GM18870 (cell line): ENCODE results near the gene LARGE1.

ENCODE experiments used
- ATAC-seq: cut with Tn5 transposase; IDR thresholded peaks from one replicate; pipeline ENCODE4 v1.9.1; 2021; ENCODE audit warnings: moderate library complexity; ENCODE audit not compliant: unreplicated experiment

Gene LARGE1

GRCh38 chr22:33914699-33915098 is 5.6 kb downstream of the LARGE1 start:
- ATAC-seq: no peak

GRCh38 chr22:33914131-33914530 is 6.1 kb downstream of the LARGE1 start:
- no peak for ATAC-seq

- no peak for ATAC-seq
Measured at GRCh38 chr22:33913188-33913587, 7.1 kb downstream of the LARGE1 start.

GRCh38 chr22:33909911-33910310 is 10.4 kb downstream of the LARGE1 start:
- no peak for ATAC-seq

- no peak for ATAC-seq
Measured at GRCh38 chr22:33909075-33909458, 11.2 kb downstream of the LARGE1 start.

- no peak for ATAC-seq
Measured at GRCh38 chr22:33908171-33909074, 11.9 kb downstream of the LARGE1 start.

GRCh38 chr22:33906954-33907353 is 13.3 kb downstream of the LARGE1 start:
- ATAC-seq: no peak

- ATAC-seq: no peak
Measured at GRCh38 chr22:33906475-33906874, 13.8 kb downstream of the LARGE1 start.

- ATAC-seq: no peak
Measured at GRCh38 chr22:33903012-33903411, 17.3 kb downstream of the LARGE1 start.

- ATAC-seq: no peak
Measured at GRCh38 chr22:33902073-33902472, 18.2 kb downstream of the LARGE1 start.

GRCh38 chr22:33898121-33898520 is 22.2 kb downstream of the LARGE1 start:
- ATAC-seq: no peak

GRCh38 chr22:33897448-33897835 is 22.8 kb downstream of the LARGE1 start:
- ATAC-seq: no peak

GRCh38 chr22:33896575-33897447 is 23.5 kb downstream of the LARGE1 start:
- no peak for ATAC-seq

- ATAC-seq: no peak
Measured at GRCh38 chr22:33896154-33896553, 24.1 kb downstream of the LARGE1 start.

- no peak for ATAC-seq
Measured at GRCh38 chr22:33895444-33895843, 24.8 kb downstream of the LARGE1 start.

GRCh38 chr22:33894515-33894914 is 25.8 kb downstream of the LARGE1 start:
- no peak for ATAC-seq

GRCh38 chr22:33894036-33894435 is 26.2 kb downstream of the LARGE1 start:
- no peak for ATAC-seq

GRCh38 chr22:33893512-33893911 is 26.8 kb downstream of the LARGE1 start:
- no peak for ATAC-seq

GRCh38 chr22:33891992-33892391 is 28.3 kb downstream of the LARGE1 start:
- no peak for ATAC-seq

GRCh38 chr22:33891455-33891854 is 28.8 kb downstream of the LARGE1 start:
- no peak for ATAC-seq

GRCh38 chr22:33889748-33890147 is 30.5 kb downstream of the LARGE1 start:
- no peak for ATAC-seq

GRCh38 chr22:33888821-33889220 is 31.5 kb downstream of the LARGE1 start:
- no peak for ATAC-seq
